NCI-H345 treated with DMSO at 0.1 percent for 48 hours (cell line): ENCODE results near the gene IDE.
"Not testable (repeated sequence)": the region's sequence is repeated elsewhere in the genome, so short reads cannot be mapped to it uniquely, and the experiment has no call there.

Experiments
- DNase-seq: peaks from one replicate; lab custom pipeline; 2025; ENCODE audit not compliant: unreplicated experiment; lab: John Stamatoyannopoulos, UW

Gene IDE

DNA sequence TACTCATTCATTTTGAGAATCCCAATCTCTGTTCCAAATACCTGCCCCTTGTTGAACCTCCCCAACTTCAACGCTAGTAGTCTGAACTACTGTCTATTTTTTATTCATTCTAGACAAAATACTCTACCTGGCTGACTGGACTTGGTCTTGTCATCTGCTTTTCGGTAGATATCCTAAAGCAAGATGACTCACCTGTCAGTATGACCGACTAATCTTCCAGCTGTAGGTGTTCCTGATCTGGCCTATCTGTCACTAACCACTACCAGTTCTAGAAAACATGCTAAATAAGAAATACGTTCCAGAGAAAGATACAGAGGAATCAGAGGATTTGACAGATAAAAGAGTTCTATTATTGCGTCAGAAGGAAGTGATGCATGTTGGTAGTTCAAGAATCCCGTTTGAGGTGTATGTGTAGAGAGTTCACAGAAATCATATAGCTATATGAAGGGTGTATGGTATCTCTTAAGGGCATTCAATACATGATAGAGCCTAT lies 81.1 kb downstream of the IDE start:
- no peak for DNase-seq

DNA sequence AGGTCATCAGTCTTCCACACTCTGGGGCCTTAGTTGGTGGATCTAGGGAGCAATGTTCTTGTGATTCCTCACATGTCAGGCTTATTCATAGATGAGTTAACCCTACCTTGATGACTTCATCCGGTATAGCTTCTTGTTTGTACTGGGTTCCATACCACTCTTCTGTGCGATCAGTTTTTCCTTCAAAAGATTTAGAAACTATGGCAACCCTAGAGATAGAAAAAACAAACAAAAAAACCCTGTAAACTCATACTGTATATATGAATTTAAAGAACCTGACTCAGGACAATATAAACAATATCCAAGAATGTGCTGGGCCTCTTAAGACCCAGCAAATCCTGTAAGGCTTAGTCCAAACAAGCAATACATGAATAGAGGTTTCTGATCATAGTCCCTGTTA lies 83.5 kb downstream of the IDE start:
- no peak for DNase-seq

DNA sequence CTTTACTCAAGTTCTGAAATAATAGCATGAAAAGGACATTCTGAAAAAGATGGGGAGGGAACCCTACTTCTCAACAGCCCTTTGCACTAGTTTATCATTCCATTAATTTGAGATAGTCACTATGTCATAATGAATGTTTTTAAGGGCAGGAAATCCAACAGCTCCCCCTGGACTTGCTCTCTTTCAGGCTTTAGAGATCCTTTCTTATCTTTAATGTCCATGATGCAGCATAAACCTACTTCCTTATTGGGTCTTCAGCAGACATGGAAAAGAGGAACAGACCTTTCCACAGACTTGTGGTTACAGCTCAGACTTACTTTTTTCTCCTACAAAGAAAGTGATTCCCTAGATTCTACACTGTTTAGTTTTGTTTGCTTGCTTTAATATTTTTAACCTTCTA lies 87.3 kb downstream of the IDE start:
- DNase-seq = no peak

GRCh38 chr10:92483539-92483938 lies 90.4 kb downstream of the IDE start:
- no peak for DNase-seq

DNA sequence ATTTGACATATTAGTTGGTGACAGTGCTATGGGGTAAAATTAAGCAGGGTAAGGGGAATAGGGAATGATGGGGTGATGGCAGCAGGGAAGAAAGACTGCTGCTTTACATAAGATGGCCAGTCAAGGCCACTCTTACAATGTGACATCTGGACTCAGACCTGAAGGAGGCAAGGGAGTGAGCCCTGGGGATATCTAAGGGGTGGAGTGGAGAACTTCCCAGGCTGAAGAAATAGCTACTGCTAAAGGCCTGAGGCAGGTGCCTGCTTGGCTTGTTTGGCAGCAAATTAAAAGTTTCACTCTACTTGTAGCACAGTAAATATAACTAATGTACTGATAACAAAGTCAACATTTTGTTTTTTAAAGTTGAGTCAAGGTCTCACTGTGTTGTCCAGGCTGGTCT lies 93.5 kb downstream of the IDE start:
- DNase-seq = no peak

- no peak for DNase-seq
Observed at GRCh38 chr10:92479547-92479946, 94.3 kb downstream of the IDE start.

GRCh38 chr10:92478536-92478935 lies 95.4 kb downstream of the IDE start:
- DNase-seq = no peak

GRCh38 chr10:92475357-92475868 lies 98.5 kb downstream of the IDE start:
- no peak for DNase-seq

- no peak for DNase-seq
Observed at GRCh38 chr10:92470026-92470425, 103.9 kb downstream of the IDE start.

- no peak for DNase-seq
Observed at GRCh38 chr10:92464364-92464763, 109.5 kb downstream of the IDE start.

DNA sequence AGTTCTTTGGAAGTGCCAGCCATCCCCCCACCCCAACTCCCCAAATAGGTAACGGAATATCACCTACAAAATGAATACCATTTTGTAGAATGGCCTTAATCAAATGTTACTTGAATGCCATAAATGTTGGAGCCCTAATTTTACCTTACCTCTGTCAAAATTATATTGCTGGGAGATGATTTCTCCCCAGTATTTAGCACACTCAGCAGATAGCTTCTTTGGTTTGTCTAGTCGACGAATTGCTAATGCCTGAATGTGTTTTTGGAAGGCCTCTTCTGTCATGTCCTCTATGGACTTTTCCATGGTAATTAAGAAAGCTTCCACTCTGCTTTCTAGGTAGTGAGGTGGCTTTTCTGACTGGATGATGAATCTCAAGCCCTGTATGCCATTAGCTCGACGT lies 110.3 kb downstream of the IDE start:
- DNase-seq = no peak

DNA sequence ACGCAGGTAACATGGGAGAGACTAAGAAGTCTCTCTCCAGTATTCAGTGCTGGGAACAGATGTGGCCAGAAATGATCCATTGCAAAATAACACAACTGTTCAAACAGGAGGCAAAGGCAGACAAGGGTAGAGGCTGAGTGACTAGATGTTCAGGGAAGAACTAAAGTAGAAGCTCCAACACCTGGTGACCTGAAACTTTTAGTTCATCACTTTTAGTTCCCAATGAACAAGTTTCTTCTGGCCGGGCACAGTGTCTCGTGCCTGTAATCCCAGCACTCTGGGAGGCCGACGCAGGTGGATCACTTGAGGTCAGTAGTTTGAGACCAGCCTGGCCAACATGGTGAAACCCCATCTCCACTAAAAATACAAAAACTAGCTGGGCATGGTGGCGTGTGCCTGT lies 118.9 kb downstream of the IDE start:
- DNase-seq = not testable (repeated sequence)

DNA sequence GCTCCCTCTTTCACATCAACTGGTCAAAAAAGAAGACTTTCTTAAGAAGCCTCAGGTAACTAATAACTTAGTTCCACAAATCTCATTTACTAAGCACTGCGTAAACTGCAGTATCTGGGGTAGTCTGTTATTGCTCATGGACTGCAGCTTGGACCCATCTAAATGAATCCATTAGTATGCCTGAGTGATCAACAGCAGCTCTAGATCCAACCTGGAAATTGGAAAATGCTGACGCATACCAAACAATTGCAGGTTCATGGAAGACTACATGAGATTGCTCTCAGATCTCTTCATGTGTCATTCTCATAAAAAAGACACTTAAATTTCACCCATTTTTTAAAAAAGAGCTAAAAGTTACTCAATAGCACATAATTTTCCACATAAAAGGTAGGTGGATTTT lies 121.6 kb downstream of the IDE start:
- no peak for DNase-seq

DNA sequence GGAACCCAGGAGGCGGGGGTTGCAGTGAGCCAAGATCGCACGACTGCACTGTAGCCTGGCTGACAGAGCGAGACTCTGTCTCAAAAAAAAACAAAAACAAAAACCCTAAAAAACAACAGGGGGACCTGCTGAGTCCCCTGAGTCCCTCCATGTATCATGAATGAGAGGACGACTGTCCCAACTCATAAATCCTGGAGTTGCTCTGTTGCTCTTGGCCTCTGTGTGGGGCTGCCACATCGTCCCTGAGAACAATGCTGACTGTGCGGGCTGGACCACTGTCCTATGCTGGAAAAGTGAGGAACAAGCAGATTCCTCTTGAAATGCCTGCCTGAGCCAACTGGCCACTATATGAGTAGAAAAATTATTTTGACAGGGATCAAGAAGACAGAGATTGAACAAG lies 122.5 kb downstream of the IDE start:
- DNase-seq = no peak

GRCh38 chr10:92450896-92451295 lies 123.0 kb downstream of the IDE start:
- DNase-seq = no peak

DNA sequence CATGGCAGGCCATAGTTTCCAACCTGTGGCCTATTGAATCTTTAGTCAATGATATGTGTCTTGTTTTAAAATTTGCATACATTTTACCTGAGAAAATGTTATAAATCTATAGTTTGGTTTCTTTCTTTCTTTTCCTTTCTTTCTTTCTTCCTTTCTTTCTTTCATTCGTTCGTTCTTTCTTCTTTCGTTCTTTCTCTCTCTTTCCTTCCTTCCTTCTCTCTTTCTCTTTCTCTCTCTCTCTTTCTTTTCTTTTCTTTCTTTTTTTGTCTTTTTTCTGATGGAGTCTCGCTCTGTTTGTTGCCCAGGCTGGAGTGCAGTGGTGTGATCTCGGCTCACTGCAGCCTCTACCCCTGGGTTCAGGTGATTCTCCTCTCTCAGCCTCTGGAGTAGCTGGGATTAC lies 133.3 kb downstream of the IDE start:
- DNase-seq = no peak

- DNase-seq = no peak
Observed at GRCh38 chr10:92438220-92438619, 135.7 kb downstream of the IDE start.

DNA sequence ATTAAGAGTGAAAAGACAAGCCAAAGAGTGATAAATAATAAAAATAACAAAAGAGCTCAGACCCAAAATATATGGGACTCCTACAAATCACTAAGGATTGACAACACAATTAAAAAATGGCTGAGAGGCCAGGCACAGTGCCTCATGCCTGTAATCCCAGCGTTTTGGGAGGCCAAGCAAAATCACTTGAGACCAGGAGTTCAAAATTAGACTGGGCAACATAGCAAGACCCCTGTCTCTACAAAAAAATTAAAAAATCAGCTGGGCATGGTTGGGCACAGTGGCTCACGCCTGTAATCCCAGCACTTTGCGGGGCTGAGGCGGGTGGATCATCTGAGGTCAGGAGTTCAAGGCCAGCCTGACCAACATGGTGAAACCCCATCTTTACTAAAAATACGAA lies 137.3 kb downstream of the IDE start:
- DNase-seq = no peak

GRCh38 chr10:92436065-92436464 lies 137.8 kb downstream of the IDE start:
- DNase-seq = not testable (repeated sequence)

DNA sequence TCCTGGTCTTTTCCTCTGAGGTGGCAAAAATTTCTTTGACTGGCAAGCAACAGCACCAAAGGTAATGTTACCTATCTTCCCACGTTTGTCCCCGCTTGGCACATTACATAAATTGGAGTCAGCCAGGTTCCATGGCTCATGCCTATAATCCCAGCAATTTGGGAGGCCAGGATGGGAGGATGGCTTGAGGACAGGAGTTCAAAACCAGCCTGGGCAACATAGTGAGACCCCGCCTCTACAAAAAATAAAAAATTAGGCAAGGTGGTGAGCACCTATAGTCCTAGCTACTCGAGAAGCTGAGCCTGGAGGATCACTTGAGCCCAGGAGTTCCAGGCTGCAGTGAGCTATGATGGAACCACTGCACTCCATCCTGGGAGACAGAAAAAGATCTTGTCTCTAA lies 139.5 kb downstream of the IDE start:
- no peak for DNase-seq

- no peak for DNase-seq
Observed at GRCh38 chr10:92432596-92432995, 141.3 kb downstream of the IDE start.

- DNase-seq = no peak
Observed at GRCh38 chr10:92430103-92430502, 143.8 kb downstream of the IDE start.

- DNase-seq = no peak
Observed at GRCh38 chr10:92421550-92421949, 152.3 kb downstream of the IDE start.
